ENCODE measurements around the gene ALDH3B2.

ALDH3B2 gene

DNA sequence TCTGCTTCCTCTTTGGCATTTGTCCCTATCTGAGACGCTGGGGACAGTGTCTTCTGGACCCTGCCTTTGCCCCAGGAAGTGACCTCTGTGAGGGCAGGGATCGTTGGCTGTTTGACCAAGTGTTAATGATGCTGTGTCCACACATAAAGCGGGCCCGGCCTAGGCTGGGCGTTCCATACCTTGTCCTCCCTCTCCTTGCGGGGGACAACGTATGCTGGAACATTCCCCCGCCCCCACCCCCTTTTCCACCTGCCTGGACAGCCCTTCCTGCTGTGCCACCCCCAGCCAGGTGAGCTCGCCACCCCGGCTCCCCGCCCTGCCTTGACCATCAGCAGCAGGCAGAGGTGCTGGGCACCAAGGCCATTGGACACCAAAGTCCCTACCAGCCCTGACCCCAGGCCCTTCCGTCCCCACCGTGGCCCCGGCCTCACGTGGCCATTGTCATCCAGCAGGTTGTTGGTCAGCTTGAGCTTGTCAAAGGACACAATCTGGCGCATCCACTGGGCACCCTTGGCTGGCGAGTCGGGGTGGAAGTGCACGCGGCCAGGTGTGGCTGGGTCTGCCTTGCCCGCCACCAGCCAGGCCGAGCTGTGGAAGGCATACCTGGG lies 40.6 kb downstream of the ALDH3B2 start:
- Histone ChIP-seq H3K9ac (ENCODE audit: low read depth, low read length, poor library complexity, severe bottlenecking) (no peak overlapping the region), H2AFZ (ENCODE audit: low read length) (no peak overlapping the region), H3K4me2 (ENCODE audit: low read depth, low read length, poor library complexity, severe bottlenecking) (no peak overlapping the region), H3K4me1 (ENCODE audit: insufficient read depth, low read length, poor library complexity, severe bottlenecking) (peaks cover 14% of the 10 kb centered on the region), H4K20me1 (ENCODE audit: insufficient read depth, low read length, poor library complexity, severe bottlenecking) (no peaks in the 10 kb centered on the region), H3K4me3 (ENCODE audit: low read length, poor library complexity, severe bottlenecking) (no peak overlapping the region), H3K9me3 (ENCODE audit: insufficient read depth, low read depth, low read length) (no peaks in the 10 kb centered on the region), H3K9me2 (replicated peaks; ENCODE audit: low read depth, low read length) (no peaks in the 10 kb centered on the region), H3K79me2 (ENCODE audit: insufficient read depth, low read length) (peaks cover 2% of the 10 kb centered on the region; the same call in 1 of the 2 replicates), H3K27me3 (ENCODE audit: insufficient read depth, low read length, poor library complexity, severe bottlenecking) (no peaks in the 10 kb centered on the region), H3F3A (ENCODE audit: low read depth) (0 out of 2 replicates have a peak, but pooled peaks cover 3% of the 10 kb centered on the region), H3K36me3 (ENCODE audit: insufficient read depth, low read length) (no peaks in the 10 kb centered on the region)
- TF ChIP-seq, protein P1, sequence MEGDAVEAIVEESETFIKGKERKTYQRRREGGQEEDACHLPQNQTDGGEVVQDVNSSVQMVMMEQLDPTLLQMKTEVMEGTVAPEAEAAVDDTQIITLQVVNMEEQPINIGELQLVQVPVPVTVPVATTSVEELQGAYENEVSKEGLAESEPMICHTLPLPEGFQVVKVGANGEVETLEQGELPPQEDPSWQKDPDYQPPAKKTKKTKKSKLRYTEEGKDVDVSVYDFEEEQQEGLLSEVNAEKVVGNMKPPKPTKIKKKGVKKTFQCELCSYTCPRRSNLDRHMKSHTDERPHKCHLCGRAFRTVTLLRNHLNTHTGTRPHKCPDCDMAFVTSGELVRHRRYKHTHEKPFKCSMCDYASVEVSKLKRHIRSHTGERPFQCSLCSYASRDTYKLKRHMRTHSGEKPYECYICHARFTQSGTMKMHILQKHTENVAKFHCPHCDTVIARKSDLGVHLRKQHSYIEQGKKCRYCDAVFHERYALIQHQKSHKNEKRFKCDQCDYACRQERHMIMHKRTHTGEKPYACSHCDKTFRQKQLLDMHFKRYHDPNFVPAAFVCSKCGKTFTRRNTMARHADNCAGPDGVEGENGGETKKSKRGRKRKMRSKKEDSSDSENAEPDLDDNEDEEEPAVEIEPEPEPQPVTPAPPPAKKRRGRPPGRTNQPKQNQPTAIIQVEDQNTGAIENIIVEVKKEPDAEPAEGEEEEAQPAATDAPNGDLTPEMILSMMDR (conservative IDR thresholded peaks at IDR 0.05; ENCODE audit: low read length): no peak
- no peak for TF ChIP-seq EZH2phosphoT487 (IDR thresholded peaks at IDR 0.05; ENCODE audit: borderline replicate concordance)

DNA sequence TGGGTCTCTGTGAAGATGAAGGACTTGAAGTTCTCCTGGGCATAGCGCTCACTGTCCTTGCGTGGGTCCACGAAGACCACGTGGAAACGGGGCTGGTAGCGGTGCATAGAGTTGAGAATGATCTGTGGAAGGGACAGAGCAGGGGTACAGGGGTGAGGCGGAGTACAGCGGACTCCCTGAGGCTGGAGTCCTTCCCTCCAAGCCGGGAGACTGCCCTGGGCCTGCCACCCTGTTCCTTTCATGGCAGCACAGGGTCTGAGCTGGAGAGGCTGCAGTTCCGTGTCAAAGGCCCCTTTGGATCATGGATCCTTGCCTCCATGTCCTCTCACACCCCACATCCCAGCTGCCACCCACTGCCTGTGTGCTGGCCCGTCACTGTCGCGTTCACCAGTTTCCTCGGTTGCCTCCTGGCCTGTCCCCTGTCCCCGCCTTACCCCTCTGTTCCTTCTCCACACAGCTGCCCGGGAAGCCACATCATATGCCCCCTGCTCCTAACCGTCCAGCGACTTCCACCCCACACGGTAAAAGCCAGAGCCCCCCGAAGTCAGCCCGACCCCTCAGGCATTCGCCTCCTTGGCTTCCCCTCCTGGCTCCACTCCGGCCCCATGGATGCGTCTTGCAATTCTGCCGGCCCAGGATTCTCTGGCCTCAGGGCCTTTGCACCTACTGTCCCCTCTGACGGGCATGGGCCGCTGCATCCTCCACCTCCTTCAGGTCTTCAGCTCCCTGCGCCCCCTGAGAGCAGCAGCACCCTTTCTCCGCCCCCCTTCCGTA lies 41.3 kb downstream of the ALDH3B2 start:
- no peak overlapping the region for H3K4me3 ChIP-seq (ENCODE audit: low read length, poor library complexity, severe bottlenecking)
- no peaks in the 10 kb centered on the region for H4K20me1 ChIP-seq (ENCODE audit: insufficient read depth, low read length, poor library complexity, severe bottlenecking)
- H3K4me1 ChIP-seq (ENCODE audit: insufficient read depth, low read length, poor library complexity, severe bottlenecking): peaks cover 21% of the 10 kb centered on the region
- TF ChIP-seq, protein P1 (conservative IDR thresholded peaks at IDR 0.05; ENCODE audit: low read length): no peak
- no peak for TF ChIP-seq EZH2phosphoT487 (IDR thresholded peaks at IDR 0.05; ENCODE audit: borderline replicate concordance)
- no peaks in the 10 kb centered on the region for H3K9me3 ChIP-seq (ENCODE audit: insufficient read depth, low read depth, low read length)
- H3F3A ChIP-seq (ENCODE audit: low read depth): 0 out of 2 replicates have a peak, but pooled peaks cover 3% of the 10 kb centered on the region
- no peaks in the 10 kb centered on the region for H3K9me2 ChIP-seq (replicated peaks; ENCODE audit: low read depth, low read length)
- H3K79me2 ChIP-seq (ENCODE audit: insufficient read depth, low read length): peaks cover 9% of the 10 kb centered on the region; the same call in 1 of the 2 replicates
- no peaks in the 10 kb centered on the region for H3K27me3 ChIP-seq (ENCODE audit: insufficient read depth, low read length, poor library complexity, severe bottlenecking)
- H3K9ac ChIP-seq (ENCODE audit: low read depth, low read length, poor library complexity, severe bottlenecking): no peak overlapping the region
- no peak overlapping the region for H3K4me2 ChIP-seq (ENCODE audit: low read depth, low read length, poor library complexity, severe bottlenecking)
- H2AFZ ChIP-seq (ENCODE audit: low read length): no peak overlapping the region
- H3K36me3 ChIP-seq (ENCODE audit: insufficient read depth, low read length): no peaks in the 10 kb centered on the region

DNA sequence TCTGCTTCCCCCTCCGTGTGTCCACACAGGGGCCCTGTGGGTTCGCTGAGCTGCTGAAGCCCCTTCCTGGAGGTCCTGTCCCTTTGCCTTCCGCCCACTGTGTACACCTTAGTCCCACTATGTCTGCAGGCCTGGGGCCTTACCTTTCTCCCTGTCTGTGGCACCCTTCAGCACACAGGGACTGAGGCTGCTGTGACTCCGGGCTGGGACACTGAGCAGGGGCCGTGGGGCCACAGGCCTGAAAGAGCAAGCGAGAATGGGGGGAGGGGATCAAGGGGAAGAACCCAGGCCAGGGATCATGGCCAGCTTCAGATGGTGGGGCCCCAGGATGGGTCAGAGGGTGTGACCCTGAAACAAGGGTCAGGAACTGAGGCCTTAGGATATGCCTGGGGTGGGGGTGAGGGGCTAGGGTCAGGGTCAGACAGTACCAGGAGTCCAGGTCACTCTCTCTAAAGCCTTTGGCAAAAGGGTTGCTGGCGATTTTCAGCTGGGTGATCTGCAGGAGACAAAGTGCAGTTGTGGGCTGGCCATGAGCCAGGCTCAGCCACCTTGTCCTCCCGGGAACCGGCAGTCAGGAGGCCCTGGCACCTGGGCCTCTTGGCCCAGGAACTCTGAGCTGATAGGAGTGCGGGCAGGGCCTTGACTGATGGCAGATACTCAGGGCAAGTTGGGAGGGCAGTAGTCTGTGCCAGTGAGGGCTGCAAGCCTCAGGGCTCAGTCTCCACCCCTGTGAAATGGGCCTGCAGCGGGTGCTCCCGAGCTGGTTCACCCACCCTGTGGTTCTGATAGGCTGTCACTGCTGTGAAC lies 42.0 kb downstream of the ALDH3B2 start:
- TF ChIP-seq, protein P1 (conservative IDR thresholded peaks at IDR 0.05; ENCODE audit: low read length): no peak
- no peak for TF ChIP-seq EZH2phosphoT487 (IDR thresholded peaks at IDR 0.05; ENCODE audit: borderline replicate concordance)
- no peak overlapping the region for H3K4me3 ChIP-seq (ENCODE audit: low read length, poor library complexity, severe bottlenecking)

More for the DNA sequence above, 42.0 kb downstream of the ALDH3B2 start:
- H3K9me2 ChIP-seq (replicated peaks; ENCODE audit: low read depth, low read length): no peaks in the 10 kb centered on the region
- no peak overlapping the region for H2AFZ ChIP-seq (ENCODE audit: low read length)
- peaks cover 16% of the 10 kb centered on the region; the same call in 1 of the 2 replicates for H3K79me2 ChIP-seq (ENCODE audit: insufficient read depth, low read length)
- no peak overlapping the region for H3K4me2 ChIP-seq (ENCODE audit: low read depth, low read length, poor library complexity, severe bottlenecking)
- no peaks in the 10 kb centered on the region for H3K27me3 ChIP-seq (ENCODE audit: insufficient read depth, low read length, poor library complexity, severe bottlenecking)
- H4K20me1 ChIP-seq (ENCODE audit: insufficient read depth, low read length, poor library complexity, severe bottlenecking): peaks cover 3% of the 10 kb centered on the region
- H3K36me3 ChIP-seq (ENCODE audit: insufficient read depth, low read length): no peaks in the 10 kb centered on the region
- H3K4me1 ChIP-seq (ENCODE audit: insufficient read depth, low read length, poor library complexity, severe bottlenecking): peaks cover 21% of the 10 kb centered on the region
- no peak overlapping the region for H3K9ac ChIP-seq (ENCODE audit: low read depth, low read length, poor library complexity, severe bottlenecking)
- H3K9me3 ChIP-seq (ENCODE audit: insufficient read depth, low read depth, low read length): no peaks in the 10 kb centered on the region
- H3F3A ChIP-seq (ENCODE audit: low read depth): 0 out of 2 replicates have a peak, but pooled peaks cover 3% of the 10 kb centered on the region
